Measurements from ENCODE around the gene RAB35.

Gene RAB35

GRCh38 chr12:120116441-120116791 is at the start of gene RAB35:
Gene RAB35, minus strand, starts transcription at chr12:120116753. Its CDS starts 103 bp downstream, at chr12:120116650.
- FAIRE-seq: no peak

- FAIRE-seq: no peak
Observed at GRCh38 chr12:120164293-120164692, 47.7 kb upstream of the RAB35 start.

GRCh38 chr12:120162763-120163162 is 46.2 kb upstream of the RAB35 start:
- no peak for FAIRE-seq

GRCh38 chr12:120161852-120162251 is 45.3 kb upstream of the RAB35 start:
- no peak for FAIRE-seq

- FAIRE-seq: no peak
Observed at GRCh38 chr12:120159509-120160237, 43.1 kb upstream of the RAB35 start.

- no peak for FAIRE-seq
Observed at GRCh38 chr12:120158351-120158750, 41.8 kb upstream of the RAB35 start.

- FAIRE-seq: no peak
Observed at GRCh38 chr12:120157678-120158077, 41.1 kb upstream of the RAB35 start.

GRCh38 chr12:120156315-120157259 is 40.0 kb upstream of the RAB35 start:
- FAIRE-seq: no peak

- no peak for FAIRE-seq
Observed at GRCh38 chr12:120155072-120155471, 38.5 kb upstream of the RAB35 start.

GRCh38 chr12:120150919-120151525 is 34.5 kb upstream of the RAB35 start:
- no peak for FAIRE-seq

- FAIRE-seq: no peak
Observed at GRCh38 chr12:120148011-120148410, 31.5 kb upstream of the RAB35 start.

GRCh38 chr12:120145164-120145563 is 28.6 kb upstream of the RAB35 start:
- FAIRE-seq: no peak

- no peak for FAIRE-seq
Observed at GRCh38 chr12:120144215-120144614, 27.7 kb upstream of the RAB35 start.

- no peak for FAIRE-seq
Observed at GRCh38 chr12:120142231-120142877, 25.8 kb upstream of the RAB35 start.

- no peak for FAIRE-seq
Observed at GRCh38 chr12:120141336-120141735, 24.8 kb upstream of the RAB35 start.

- FAIRE-seq: no peak
Observed at GRCh38 chr12:120140603-120141002, 24.1 kb upstream of the RAB35 start.

GRCh38 chr12:120139958-120140357 is 23.4 kb upstream of the RAB35 start:
- FAIRE-seq: no peak

GRCh38 chr12:120138366-120138765 is 21.8 kb upstream of the RAB35 start:
- no peak for FAIRE-seq

- no peak for FAIRE-seq
Observed at GRCh38 chr12:120137833-120138232, 21.3 kb upstream of the RAB35 start.

GRCh38 chr12:120136093-120136770 is 19.7 kb upstream of the RAB35 start:
- no peak for FAIRE-seq

- no peak for FAIRE-seq
Observed at GRCh38 chr12:120134307-120134980, 17.9 kb upstream of the RAB35 start.
